WI38 (cell line): ENCODE results near the gene OBSCN.

ENCODE experiments used
- H3K4me3 ChIP-seq: 2 replicates; pipeline ENCODE4 v1.5.1; 2011; ENCODE audit warnings: low read depth, mild to moderate bottlenecking, control low read depth, low read length
- CTCF ChIP-seq: IDR thresholded peaks from 2 replicates; pipeline ENCODE4 v1.5.1; 2012; ENCODE audit warnings: low read depth, mild to moderate bottlenecking, control low read depth, low read length

The OBSCN gene

GRCh38 chr1:228308628-228309325 is 100.9 kb downstream of the OBSCN start:
- no peak overlapping the region for H3K4me3 ChIP-seq
- no peak for TF ChIP-seq CTCF

DNA sequence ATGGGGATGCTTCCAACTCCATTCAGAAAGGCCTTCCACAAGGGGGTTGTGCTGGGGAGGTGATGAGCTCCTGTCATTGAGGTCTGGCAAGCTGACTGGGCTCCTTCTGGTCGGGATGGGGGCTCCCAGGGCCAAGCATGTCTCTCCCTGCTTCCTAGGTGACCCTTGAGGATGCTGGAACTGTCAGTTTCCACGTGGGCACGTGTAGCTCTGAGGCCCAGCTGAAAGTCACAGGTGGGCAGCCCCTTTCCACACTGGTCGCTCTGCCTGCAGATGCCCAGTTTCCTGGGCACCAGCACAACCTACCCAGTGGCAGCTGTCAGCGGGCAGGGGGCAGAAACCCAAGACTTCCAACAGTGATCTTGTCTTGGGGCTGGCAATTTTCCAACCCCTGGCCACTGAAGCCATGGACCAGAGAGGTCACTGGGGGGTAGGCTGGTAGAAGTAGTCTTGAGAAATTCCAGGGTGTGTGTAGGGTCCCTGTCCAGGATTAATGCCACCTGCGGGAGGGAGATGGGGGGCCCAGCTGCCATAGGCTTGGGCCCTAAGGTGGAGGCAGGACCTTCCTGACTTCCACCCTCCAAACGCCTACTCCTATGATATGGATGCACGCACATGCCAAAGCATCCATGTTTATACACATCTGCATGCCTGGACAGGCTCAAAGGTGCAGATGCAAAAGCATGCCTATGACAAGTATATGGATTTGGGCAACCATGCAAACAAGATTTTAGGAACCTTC is 101.7 kb downstream of the OBSCN start:
- no peak overlapping the region for H3K4me3 ChIP-seq
- no peak for TF ChIP-seq CTCF

DNA sequence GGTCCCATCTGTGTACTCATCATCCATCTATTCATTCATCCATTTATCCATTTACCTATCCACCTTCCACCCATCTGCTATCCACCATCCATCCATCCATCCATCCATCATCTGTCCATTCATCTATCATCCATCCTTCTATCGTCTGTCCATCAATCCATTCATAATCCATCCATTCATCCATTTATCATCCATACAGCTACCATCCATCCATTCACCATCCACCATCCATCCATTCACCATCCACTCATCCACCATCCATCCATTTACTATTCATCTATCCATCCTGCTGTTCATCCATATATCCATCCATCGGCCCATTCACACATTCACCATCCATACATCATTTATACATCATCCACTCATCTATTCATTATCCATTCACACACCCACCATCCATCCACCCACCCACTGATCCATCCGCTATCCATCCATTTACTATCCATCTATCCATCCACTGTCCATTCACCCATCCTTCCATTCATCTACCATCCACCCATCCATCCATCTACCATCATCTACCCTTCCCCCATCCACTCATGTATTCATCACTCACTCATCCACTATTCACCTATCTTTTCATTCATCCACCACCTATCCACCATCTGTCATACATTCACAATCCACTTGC is 102.4 kb downstream of the OBSCN start:
- TF ChIP-seq CTCF, result no peak

DNA sequence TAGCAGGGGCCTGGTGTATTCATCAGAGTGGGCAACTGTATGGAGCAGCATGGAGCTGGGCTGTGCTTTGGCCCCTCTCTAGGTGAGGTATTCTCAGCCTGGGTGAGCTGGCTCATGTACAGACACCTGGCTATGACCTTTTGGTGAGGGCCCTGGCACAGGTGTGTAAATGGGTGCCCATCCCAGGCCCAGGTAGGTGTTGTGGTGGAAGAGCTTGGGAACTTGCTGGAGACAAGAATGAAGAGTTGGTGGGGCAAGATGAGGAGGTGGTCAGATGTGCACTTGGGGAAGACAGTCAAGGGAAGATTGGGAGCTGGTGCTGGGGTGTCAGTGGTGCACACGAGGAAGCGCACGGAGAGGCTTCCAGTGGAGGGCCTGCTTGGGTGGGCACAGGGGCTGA is 103.2 kb downstream of the OBSCN start:
- no peak overlapping the region for H3K4me3 ChIP-seq
- no peak for TF ChIP-seq CTCF

More for the DNA sequence above, 102.4 kb downstream of the OBSCN start:
- no peak overlapping the region for H3K4me3 ChIP-seq

GRCh38 chr1:228312136-228312764 is 104.4 kb downstream of the OBSCN start:
- TF ChIP-seq CTCF, result no peak
- no peak overlapping the region for H3K4me3 ChIP-seq

DNA sequence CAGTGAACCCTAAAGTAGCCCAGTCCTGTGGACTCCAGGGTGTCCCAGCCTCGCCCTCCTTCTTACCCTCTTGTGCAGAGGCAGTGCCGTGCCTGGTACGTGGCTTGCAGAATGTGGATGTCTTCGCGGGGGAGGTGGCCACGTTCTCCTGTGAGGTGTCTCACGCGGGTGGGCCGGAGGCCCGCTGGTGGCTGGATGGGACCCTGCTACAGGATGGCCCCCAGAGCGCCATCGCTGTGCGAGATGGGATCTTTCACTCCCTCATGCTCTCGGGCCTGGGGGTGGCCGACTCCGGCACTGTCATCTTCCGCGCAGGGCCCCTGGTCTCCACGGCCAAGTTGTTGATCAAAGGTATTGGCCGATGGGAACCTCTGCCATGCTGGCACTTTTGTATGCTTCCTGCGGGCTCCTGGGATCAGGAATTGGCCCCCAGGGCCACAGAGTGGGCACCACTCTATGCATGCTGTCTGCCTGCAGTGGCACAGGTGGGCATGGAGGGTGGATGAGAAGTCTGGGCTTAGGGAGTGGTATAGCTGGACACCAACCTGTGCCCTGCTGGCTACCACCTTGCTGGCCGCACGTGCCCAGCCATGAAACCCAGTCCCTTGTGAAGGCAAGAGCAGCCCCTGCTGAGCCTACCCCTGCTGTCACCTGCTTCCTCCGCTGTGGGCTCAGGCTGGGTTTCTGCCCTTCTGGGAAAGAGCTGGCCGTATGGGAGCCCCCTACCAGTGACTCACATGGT is 105.9 kb downstream of the OBSCN start:
- no peak overlapping the region for H3K4me3 ChIP-seq
- TF ChIP-seq CTCF, result no peak
